Parathyroid adenoma (tissue), 2 donors: ENCODE data around the gene ETV1.

ENCODE experiments used
- H2AFZ ChIP-seq: fragments of 300-600 bp; sonication (generic); one replicate; pipeline ENCODE4 v1.7.0; 2017; ENCODE audit warnings: antibody characterized with exemption, mild to moderate bottlenecking
- H3K27ac ChIP-seq: fragments of 300-600 bp; sonication (generic); one replicate; pipeline ENCODE4 v1.7.0; 2017
- H3K27me3 ChIP-seq: fragments of 300-600 bp; sonication (generic); one replicate; pipeline ENCODE4 v1.7.0; 2017; ENCODE audit warnings: low read length; ENCODE audit not compliant: control insufficient read depth, insufficient read depth
- H3K36me3 ChIP-seq: fragments of 300-600 bp; sonication (generic); one replicate; pipeline ENCODE4 v1.7.0; 2017; ENCODE audit warnings: low read length; ENCODE audit not compliant: control insufficient read depth, insufficient read depth
- H3K4me1 ChIP-seq: fragments of 300-600 bp; sonication (generic); one replicate; pipeline ENCODE4 v1.7.0; 2017; ENCODE audit warnings: control low read depth
- H3K4me2 ChIP-seq: fragments of 300-600 bp; sonication (generic); one replicate; pipeline ENCODE4 v1.7.0; 2017; ENCODE audit warnings: low read length
- H3K4me3 ChIP-seq: fragments of 300-600 bp; sonication (generic); one replicate; pipeline ENCODE4 v1.7.0; 2017; ENCODE audit warnings: low read depth, low read length
- H3K79me2 ChIP-seq: fragments of 300-600 bp; sonication (generic); one replicate; pipeline ENCODE4 v1.7.0; 2017; ENCODE audit warnings: control low read depth
- H3K9ac ChIP-seq: fragments of 300-600 bp; sonication (generic); one replicate; pipeline ENCODE4 v1.7.0; 2017; ENCODE audit warnings: mild to moderate bottlenecking
- H3K9me3 ChIP-seq: fragments of 300-600 bp; sonication (generic); one replicate; pipeline ENCODE4 v1.7.0; 2017; ENCODE audit warnings: low read length; ENCODE audit not compliant: control insufficient read depth
- CTCF ChIP-seq: fragments of 300-600 bp; sonication (generic); IDR thresholded peaks from one replicate; pipeline ENCODE4 v1.7.0; 2017; ENCODE audit warnings: antibody characterized with exemption, mild to moderate bottlenecking
- donor health status: primary hyperparathyroidism.

Gene ETV1

GRCh38 chr7:13841284-13841683 is 148.2 kb downstream of the ETV1 start:
- H3K4me1 ChIP-seq: no peaks in the 10 kb centered on the region
- H3K4me2 ChIP-seq: no peak overlapping the region
- no peak overlapping the region for H3K9ac ChIP-seq
- no peak for TF ChIP-seq CTCF
- H3K79me2 ChIP-seq: no peaks in the 10 kb centered on the region
- no peaks in the 10 kb centered on the region for H3K36me3 ChIP-seq
- no peak overlapping the region for H2AFZ ChIP-seq
- no peaks in the 10 kb centered on the region for H3K9me3 ChIP-seq
- H3K4me3 ChIP-seq: no peak overlapping the region
- H3K27me3 ChIP-seq: no peaks in the 10 kb centered on the region
- H3K27ac ChIP-seq: no peak overlapping the region
